MCF 10A (cell line): ENCODE data around the gene MVP. TPM values are rescaled to one million over a fixed set of nuclear protein-coding genes. Genes with fewer than 3 reads are reported as not detected.
A peak's percentile ranks its signal among the peaks of the same experiment; 100 is the strongest.
"Not testable (repeated sequence)": the region's sequence is repeated elsewhere in the genome, so short reads cannot be mapped to it uniquely, and the experiment has no call there.

Source experiments
- BruUV-seq: library from RNA; stranded (reverse); fragments of 400-500 nt; replicated peaks from 2 replicates; lab custom pipeline; 2021; lab: Mats Ljungman, UMichigan
- CTCF ChIA-PET: fragments of 300-600 bp; sonication (Branson Sonifier 250); formaldehyde crosslinking; extraction: SDS; loops from one replicate; lab custom pipeline; 2021; ENCODE audit warnings: antibody characterized with exemption, inconsistent platforms; lab: Yijun Ruan, JAX
- POLR2A ChIA-PET: fragments of 300-600, 350-650 bp; sonication (Branson Sonifier 250); formaldehyde crosslinking; extraction: SDS; loops from one replicate; lab custom pipeline; 2020; ENCODE audit warnings: antibody characterized with exemption, inconsistent platforms; lab: Yijun Ruan, JAX
- DNase-seq: peaks from one replicate; pipeline ENCODE4 v3.0.0-alpha.2; 2018; ENCODE audit not compliant: unreplicated experiment
- H3K27ac Mint-ChIP-seq: one replicate; pipeline ENCODE4 v1.8.0; 2022; ENCODE audit warnings: mild to moderate bottlenecking, low read depth, mixed read lengths; ENCODE audit not compliant: unreplicated experiment
- H3K27me3 Mint-ChIP-seq: one replicate; pipeline ENCODE4 v1.8.0; 2022; ENCODE audit warnings: mixed read lengths; ENCODE audit not compliant: insufficient read depth, unreplicated experiment
- H3K36me3 Mint-ChIP-seq: one replicate; pipeline ENCODE4 v1.8.0; 2022; ENCODE audit warnings: mild to moderate bottlenecking, moderate library complexity, mixed read lengths; ENCODE audit not compliant: insufficient read depth, unreplicated experiment
- H3K4me1 Mint-ChIP-seq: one replicate; pipeline ENCODE4 v1.8.0; 2022; ENCODE audit warnings: mixed read lengths; ENCODE audit not compliant: insufficient read depth, unreplicated experiment
- H3K4me3 Mint-ChIP-seq: one replicate; pipeline ENCODE4 v1.8.0; 2022; ENCODE audit warnings: mild to moderate bottlenecking, moderate library complexity, mixed read lengths; ENCODE audit not compliant: unreplicated experiment
- H3K9me3 Mint-ChIP-seq: one replicate; pipeline ENCODE4 v1.8.0; 2022; ENCODE audit warnings: mixed read lengths; ENCODE audit not compliant: unreplicated experiment
- intact Hi-C: fragments of 100-400 bp; cut with micrococcal nuclease; formaldehyde crosslinking; loops from 2 replicates; pipeline ENCODE4 v1.14.1; 2022
- total RNA-seq: library from RNA; stranded (reverse); gene quantifications from 2 replicates; pipeline ENCODE4 v1.2.3, GENCODE V29; 2022
- TF ChIP-seq, protein P1 (sequence below): fragments of 200-600 bp; IDR thresholded peaks from one replicate; pipeline ENCODE4 v1.8.0; 2022; ENCODE audit warnings: antibody characterized with exemption, mild to moderate bottlenecking; ENCODE audit not compliant: unreplicated experiment

The MVP gene
- total RNA-seq, 1 experiment from 2014 or later, result 56.5 TPM

DNA sequence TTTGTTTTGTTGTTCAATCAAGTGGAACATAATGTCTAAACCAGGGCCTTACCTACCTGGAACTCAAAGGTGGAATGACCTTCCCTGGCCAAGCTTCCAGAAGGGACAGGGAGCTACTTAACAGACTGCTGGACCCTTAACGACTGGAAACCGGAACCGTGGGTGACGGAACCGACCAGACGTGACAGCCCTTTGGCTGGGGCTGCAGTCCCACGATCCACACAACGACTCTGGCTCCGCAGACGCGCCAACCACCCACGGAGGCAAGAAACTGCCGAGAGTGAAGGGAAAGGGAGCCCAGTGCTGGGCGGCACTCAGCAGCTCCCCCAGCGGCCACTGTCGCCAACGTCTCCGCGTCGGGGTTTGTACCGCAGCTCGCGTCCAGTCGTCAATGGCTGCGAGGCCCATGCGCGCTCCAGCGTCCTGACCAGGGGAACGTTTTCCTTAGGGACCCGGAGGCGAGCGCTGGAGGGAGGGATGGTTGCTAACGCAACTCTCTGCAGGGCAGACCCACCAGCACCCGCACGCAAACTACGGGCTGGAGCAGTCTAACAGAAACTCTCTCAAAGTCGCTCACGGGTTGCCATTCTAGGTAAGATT lies 35.3 kb upstream of the MVP start:
- Mint-ChIP-seq H3K36me3 (no peaks in the 10 kb centered on the region), H3K27me3 (no peaks in the 10 kb centered on the region), H3K9me3 (no peaks in the 10 kb centered on the region), H3K27ac (no peak overlapping the region), H3K4me1 (no peaks in the 10 kb centered on the region), H3K4me3 (no peak overlapping the region)
- POLR2A ChIA-PET, result no interaction called here
- intact Hi-C loops, result no loop called here
- CTCF ChIA-PET, result no interaction called here
- DNase-seq, result no peak
- TF ChIP-seq, protein P1, sequence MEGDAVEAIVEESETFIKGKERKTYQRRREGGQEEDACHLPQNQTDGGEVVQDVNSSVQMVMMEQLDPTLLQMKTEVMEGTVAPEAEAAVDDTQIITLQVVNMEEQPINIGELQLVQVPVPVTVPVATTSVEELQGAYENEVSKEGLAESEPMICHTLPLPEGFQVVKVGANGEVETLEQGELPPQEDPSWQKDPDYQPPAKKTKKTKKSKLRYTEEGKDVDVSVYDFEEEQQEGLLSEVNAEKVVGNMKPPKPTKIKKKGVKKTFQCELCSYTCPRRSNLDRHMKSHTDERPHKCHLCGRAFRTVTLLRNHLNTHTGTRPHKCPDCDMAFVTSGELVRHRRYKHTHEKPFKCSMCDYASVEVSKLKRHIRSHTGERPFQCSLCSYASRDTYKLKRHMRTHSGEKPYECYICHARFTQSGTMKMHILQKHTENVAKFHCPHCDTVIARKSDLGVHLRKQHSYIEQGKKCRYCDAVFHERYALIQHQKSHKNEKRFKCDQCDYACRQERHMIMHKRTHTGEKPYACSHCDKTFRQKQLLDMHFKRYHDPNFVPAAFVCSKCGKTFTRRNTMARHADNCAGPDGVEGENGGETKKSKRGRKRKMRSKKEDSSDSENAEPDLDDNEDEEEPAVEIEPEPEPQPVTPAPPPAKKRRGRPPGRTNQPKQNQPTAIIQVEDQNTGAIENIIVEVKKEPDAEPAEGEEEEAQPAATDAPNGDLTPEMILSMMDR, result no peak
- BruUV-seq, result no TSS peak

DNA sequence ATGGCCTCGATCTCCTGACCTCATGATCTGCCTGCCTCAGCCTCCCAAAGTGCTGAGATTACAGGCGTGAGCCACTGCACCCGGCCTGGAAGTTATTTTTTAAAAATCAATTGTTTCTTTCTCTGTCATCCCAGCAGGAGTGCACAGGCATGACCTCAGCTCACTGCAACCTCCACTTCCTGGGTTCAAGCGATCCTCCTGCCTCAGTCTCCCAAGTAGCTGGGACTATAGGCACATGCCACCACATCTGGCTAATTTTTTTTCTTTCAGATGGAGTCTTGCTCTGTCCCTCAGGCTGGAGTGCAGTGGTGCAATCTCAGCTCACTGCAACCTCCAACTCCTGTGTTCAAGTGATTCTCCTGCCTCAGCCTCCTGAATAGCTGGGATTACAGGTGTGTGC lies 33.1 kb upstream of the MVP start:
- DNase-seq, BruUV-seq, H3K9me3 Mint-ChIP-seq, CTCF ChIA-PET, H3K36me3 Mint-ChIP-seq, H3K27me3 Mint-ChIP-seq, H3K4me3 Mint-ChIP-seq, intact Hi-C loops, H3K27ac Mint-ChIP-seq: not testable (repeated sequence)
- POLR2A ChIA-PET, result interaction anchor here (0.7 to 5.6 kb wide), 2 partner anchors 15 to 146 kb away, joined by 3 to 94 read pairs; no protein-coding TSS in a partner anchor
- peaks cover 14% of the 10 kb centered on the region for H3K4me1 Mint-ChIP-seq

DNA sequence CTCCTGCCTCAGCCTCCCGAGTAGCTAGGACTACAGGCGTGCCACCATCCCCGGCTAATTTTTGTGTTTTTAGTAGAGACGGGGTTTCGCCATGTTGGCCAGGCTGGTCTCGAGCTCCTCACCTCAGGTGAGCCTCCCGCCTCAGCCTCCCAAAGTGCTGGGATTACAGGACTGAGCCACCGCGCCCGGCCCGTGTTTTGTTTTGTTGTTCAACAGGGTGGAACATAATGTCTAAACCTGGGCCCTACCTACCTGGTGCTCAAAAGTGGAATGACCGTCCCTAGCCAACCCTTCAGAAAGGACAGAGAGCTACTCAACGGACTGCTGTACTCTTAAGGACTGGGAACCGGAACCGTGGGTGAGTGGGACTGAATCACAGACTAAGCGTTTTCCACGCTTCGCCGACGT lies 30.5 kb upstream of the MVP start:
- H3K36me3 Mint-ChIP-seq, result no peaks in the 10 kb centered on the region
- H3K27ac Mint-ChIP-seq, result peak overlapping the region; percentile 89
- no peaks in the 10 kb centered on the region for H3K27me3 Mint-ChIP-seq
- ChIA-PET CTCF (interaction anchor here (0.5 to 2.0 kb wide), 21 partner anchors 9 to 265 kb away, joined by 3 to 7 read pairs (median 3); partner anchors contain the start of genes KCTD13, MAZ, PAGR1 and TLCD3B), POLR2A (interaction anchor here (0.6 to 5.6 kb wide), 19 partner anchors 12 to 581 kb away, joined by 3 to 94 read pairs (median 5); partner anchors contain the start of genes ALDOA, INO80E, KCTD13 and MVP)
- intact Hi-C loops, result loop anchor here (1.0 to 2.0 kb wide), 3 partner anchors 16 to 89 kb away; partner anchors contain the start of gene PAGR1
- TF ChIP-seq, protein P1, result no peak
- no peak for DNase-seq
- H3K9me3 Mint-ChIP-seq, result no peaks in the 10 kb centered on the region
- H3K4me1 Mint-ChIP-seq, result peaks cover 28% of the 10 kb centered on the region
- peak overlapping the region; percentile 84 for H3K4me3 Mint-ChIP-seq
- BruUV-seq, result TSS peak; percentile 53

DNA sequence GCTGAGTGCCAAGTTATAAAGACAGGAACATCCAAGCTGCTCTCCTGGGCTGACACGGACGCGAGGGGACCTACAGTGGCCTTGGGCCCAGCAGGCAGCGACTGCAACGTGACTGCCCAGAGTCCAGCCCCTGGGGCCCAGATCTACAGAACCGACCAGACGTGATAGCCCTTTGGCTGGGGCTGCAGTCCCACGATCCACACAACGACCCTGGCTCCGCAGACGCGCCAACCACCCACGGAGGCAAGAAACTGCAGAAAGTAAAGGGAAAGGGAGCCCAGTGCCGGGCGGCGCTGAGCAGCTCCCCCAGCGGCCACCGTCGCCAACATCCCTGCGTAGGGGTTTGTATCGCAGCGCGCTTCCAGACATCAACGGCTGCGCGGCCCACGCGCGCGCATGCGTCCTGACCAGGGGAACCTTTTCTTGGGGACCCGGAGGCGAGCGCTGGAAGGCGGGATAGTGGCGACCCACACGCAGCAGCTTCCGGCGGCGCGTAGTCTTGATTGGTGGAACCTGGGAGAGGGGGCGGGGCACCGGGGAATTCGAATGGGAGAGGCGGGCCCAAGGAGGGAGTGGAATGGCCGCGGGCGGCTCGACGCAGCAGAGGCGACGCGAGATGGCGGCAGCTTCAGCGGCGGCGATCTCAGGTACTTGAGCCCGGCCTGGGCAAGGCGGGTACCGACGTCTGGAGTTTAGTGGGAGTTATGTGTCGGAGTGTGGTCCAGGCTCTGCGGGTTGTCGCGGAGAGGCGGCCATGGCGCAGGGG lies 29.9 kb upstream of the MVP start, which contains the start of gene KIF22:
Gene KIF22, plus strand, starts transcription at position 569 of the 766 bp plus-strand sequence. Its CDS starts 9 bp downstream, at position 578.
- H3K9me3 Mint-ChIP-seq, result no peaks in the 10 kb centered on the region
- TF ChIP-seq, protein P1, result peak; percentile 59
- no peaks in the 10 kb centered on the region for H3K36me3 Mint-ChIP-seq
- ChIA-PET POLR2A (interaction anchor here (0.6 to 5.6 kb wide), 22 partner anchors 12 to 581 kb away, joined by 3 to 94 read pairs (median 4); partner anchors contain the start of genes ALDOA, INO80E, KCTD13 and MVP), CTCF (interaction anchor here (0.5 to 2.0 kb wide), 22 partner anchors 8 to 273 kb away, joined by 3 to 7 read pairs (median 3); partner anchors contain the start of genes KCTD13, MAZ, PAGR1 and TLCD3B)
- peak within 1 kb of the TSS; percentile 89 for H3K27ac Mint-ChIP-seq
- intact Hi-C loops, result loop anchor here (1.0 to 2.0 kb wide), 3 partner anchors 15 to 90 kb away; partner anchors contain the start of gene PAGR1
- DNase-seq, result peak; percentile 99
- H3K4me3 Mint-ChIP-seq, result peak within 1 kb of the TSS; percentile 84
- peaks cover 28% of the 10 kb centered on the region for H3K4me1 Mint-ChIP-seq
- no peaks in the 10 kb centered on the region for H3K27me3 Mint-ChIP-seq
- no TSS peak for BruUV-seq
